Measurements from ENCODE around the gene LHFPL2.
"Not testable (repeated sequence)": the region's sequence is repeated elsewhere in the genome, so short reads cannot be mapped to it uniquely, and the experiment has no call there.

LHFPL2 gene

GRCh38 chr5:78638973-78639669 is 9.5 kb downstream of the LHFPL2 start:
- no peak for DNase-seq

GRCh38 chr5:78638423-78638822 is 10.1 kb downstream of the LHFPL2 start:
- peak; percentile 72 for DNase-seq

- no peak for DNase-seq
Observed at GRCh38 chr5:78637468-78637867, 11.1 kb downstream of the LHFPL2 start.

GRCh38 chr5:78636682-78637081 is 11.9 kb downstream of the LHFPL2 start:
- no peak for DNase-seq

GRCh38 chr5:78634634-78635033 is 13.9 kb downstream of the LHFPL2 start:
- DNase-seq, result no peak

GRCh38 chr5:78634229-78634628 is 14.3 kb downstream of the LHFPL2 start:
- DNase-seq, result no peak

GRCh38 chr5:78633700-78634099 is 14.9 kb downstream of the LHFPL2 start:
- DNase-seq, result no peak

- DNase-seq, result no peak
Observed at GRCh38 chr5:78632467-78632866, 16.1 kb downstream of the LHFPL2 start.

GRCh38 chr5:78631931-78632330 is 16.6 kb downstream of the LHFPL2 start:
- no peak for DNase-seq

GRCh38 chr5:78630047-78630446 is 18.5 kb downstream of the LHFPL2 start:
- no peak for DNase-seq

- no peak for DNase-seq
Observed at GRCh38 chr5:78629624-78630023, 18.9 kb downstream of the LHFPL2 start.

- no peak for DNase-seq
Observed at GRCh38 chr5:78628270-78628992, 20.1 kb downstream of the LHFPL2 start.

- DNase-seq, result no peak
Observed at GRCh38 chr5:78627766-78628165, 20.8 kb downstream of the LHFPL2 start.

- no peak for DNase-seq
Observed at GRCh38 chr5:78627175-78627574, 21.4 kb downstream of the LHFPL2 start.

GRCh38 chr5:78626009-78626571 is 22.5 kb downstream of the LHFPL2 start:
- DNase-seq, result no peak

- DNase-seq, result no peak
Observed at GRCh38 chr5:78624992-78625391, 23.6 kb downstream of the LHFPL2 start.

GRCh38 chr5:78624011-78624541 is 24.5 kb downstream of the LHFPL2 start:
- no peak for DNase-seq

- DNase-seq, result no peak
Observed at GRCh38 chr5:78622302-78622971, 26.1 kb downstream of the LHFPL2 start.

GRCh38 chr5:78621291-78621738 is 27.3 kb downstream of the LHFPL2 start:
- no peak for DNase-seq

GRCh38 chr5:78620119-78620518 is 28.5 kb downstream of the LHFPL2 start:
- DNase-seq, result not testable (repeated sequence)

- DNase-seq, result no peak
Observed at GRCh38 chr5:78618303-78618702, 30.3 kb downstream of the LHFPL2 start.

- DNase-seq, result no peak
Observed at GRCh38 chr5:78615697-78616096, 32.9 kb downstream of the LHFPL2 start.

GRCh38 chr5:78614816-78615215 is 33.8 kb downstream of the LHFPL2 start:
- DNase-seq, result no peak
